Inflammatory macrophage treated with lipopolysaccharide for 1 hour (primary cell): Measurements from ENCODE around the gene LRP6.

Source experiments
- DNase-seq, 2 donors: peaks; one replicate each; pipeline ENCODE4 v3.0.0-alpha.2; 2020 to 2022

Gene LRP6

GRCh38 chr12:12107678-12108077 is 159.2 kb downstream of the LRP6 start:
- DNase-seq: no peak

- DNase-seq: no peak
Observed at GRCh38 chr12:12099102-12099501, 167.7 kb downstream of the LRP6 start.

- DNase-seq: no peak
Observed at GRCh38 chr12:12098691-12099015, 168.2 kb downstream of the LRP6 start.

GRCh38 chr12:12097891-12098690 is 168.8 kb downstream of the LRP6 start:
- DNase-seq: no peak

- DNase-seq: no peak
Observed at GRCh38 chr12:12095021-12095420, 171.8 kb downstream of the LRP6 start.

- no peak for DNase-seq
Observed at GRCh38 chr12:12094481-12094880, 172.4 kb downstream of the LRP6 start.

GRCh38 chr12:12091977-12092663 is 174.7 kb downstream of the LRP6 start:
- no peak for DNase-seq

- no peak for DNase-seq
Observed at GRCh38 chr12:12091071-12091470, 175.8 kb downstream of the LRP6 start.

GRCh38 chr12:12088761-12089160 is 178.1 kb downstream of the LRP6 start:
- DNase-seq: no peak

GRCh38 chr12:12088147-12088546 is 178.7 kb downstream of the LRP6 start:
- no peak for DNase-seq

- DNase-seq: no peak
Observed at GRCh38 chr12:12087693-12088034, 179.2 kb downstream of the LRP6 start.

- DNase-seq: no peak
Observed at GRCh38 chr12:12086973-12087692, 179.7 kb downstream of the LRP6 start.

- DNase-seq: no peak
Observed at GRCh38 chr12:12086362-12086761, 180.5 kb downstream of the LRP6 start.

- DNase-seq: no peak
Observed at GRCh38 chr12:12083688-12084087, 183.2 kb downstream of the LRP6 start.

- peak; percentile 78 to 87 for DNase-seq
Observed at GRCh38 chr12:12081836-12082497, 184.9 kb downstream of the LRP6 start.

GRCh38 chr12:12079291-12079690 is 187.6 kb downstream of the LRP6 start:
- no peak for DNase-seq

- no peak for DNase-seq
Observed at GRCh38 chr12:12072064-12072760, 194.6 kb downstream of the LRP6 start.

GRCh38 chr12:12070674-12071656 is 195.9 kb downstream of the LRP6 start, which contains the start of gene BCL2L14:
BCL2L14 (plus strand) TSS chr12:12070939; CDS start chr12:12079306, 8,367 bp downstream.
- peak; percentile 67 to 70 for DNase-seq

GRCh38 chr12:12069821-12070548 is 196.9 kb downstream of the LRP6 start:
- DNase-seq: peak; percentile 91 to 94

- peak; percentile 81 to 82 for DNase-seq
Observed at GRCh38 chr12:12068751-12069150, 198.1 kb downstream of the LRP6 start.
